Endothelial cell of umbilical vein (primary cell): ENCODE results near the gene TRIM56.

Experiments
- EZH2 ChIP-seq: IDR thresholded peaks from 2 replicates; pipeline ENCODE4 v1.6.1; 2012; ENCODE audit warnings: borderline replicate concordance, low read depth, mild to moderate bottlenecking, moderate library complexity, low read length, inconsistent platforms; ENCODE audit not compliant: severe bottlenecking
- POLR2A ChIP-seq: IDR thresholded peaks from 2 replicates; pipeline ENCODE4 v1.6.1; 2012; ENCODE audit warnings: low read depth, mild to moderate bottlenecking, control low read depth, low read length
- TF ChIP-seq, protein P1 (sequence below), 2 donors: IDR thresholded peaks; 1 replicate in 1 of 2; 2 replicates in 1 of 2; pipeline ENCODE4 v1.5.1; 2011; ENCODE audit warnings: low read length in 2 of 2, mild to moderate bottlenecking in 2 of 2, moderate library complexity in 2 of 2, control low read depth in 1 of 2, inconsistent platforms in 1 of 2, low read depth in 1 of 2; ENCODE audit not compliant: insufficient read depth in 1 of 2; ENCODE audit errors: extremely low read depth in 1 of 2

DNA sequence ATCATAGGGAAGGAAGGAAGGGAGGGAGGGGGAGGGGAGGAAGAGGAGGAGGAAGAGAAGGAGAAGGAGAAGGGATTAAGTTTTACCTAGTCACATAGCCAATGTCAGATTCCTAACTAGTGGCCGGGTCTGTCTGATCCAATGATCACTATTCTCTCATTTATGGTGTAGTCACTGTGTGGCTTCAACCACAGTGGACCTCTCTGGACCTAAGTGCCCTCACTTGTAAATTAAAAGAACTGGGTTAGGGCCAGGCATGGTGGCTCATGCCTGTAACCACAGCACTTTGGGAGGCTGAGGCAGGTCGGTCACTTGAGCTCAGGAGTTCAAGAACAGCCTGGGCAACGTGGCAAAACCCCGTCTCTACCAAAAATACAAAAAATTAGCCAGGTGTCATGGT is 35.0 kb downstream of the TRIM56 start:
- TF ChIP-seq, protein P1, sequence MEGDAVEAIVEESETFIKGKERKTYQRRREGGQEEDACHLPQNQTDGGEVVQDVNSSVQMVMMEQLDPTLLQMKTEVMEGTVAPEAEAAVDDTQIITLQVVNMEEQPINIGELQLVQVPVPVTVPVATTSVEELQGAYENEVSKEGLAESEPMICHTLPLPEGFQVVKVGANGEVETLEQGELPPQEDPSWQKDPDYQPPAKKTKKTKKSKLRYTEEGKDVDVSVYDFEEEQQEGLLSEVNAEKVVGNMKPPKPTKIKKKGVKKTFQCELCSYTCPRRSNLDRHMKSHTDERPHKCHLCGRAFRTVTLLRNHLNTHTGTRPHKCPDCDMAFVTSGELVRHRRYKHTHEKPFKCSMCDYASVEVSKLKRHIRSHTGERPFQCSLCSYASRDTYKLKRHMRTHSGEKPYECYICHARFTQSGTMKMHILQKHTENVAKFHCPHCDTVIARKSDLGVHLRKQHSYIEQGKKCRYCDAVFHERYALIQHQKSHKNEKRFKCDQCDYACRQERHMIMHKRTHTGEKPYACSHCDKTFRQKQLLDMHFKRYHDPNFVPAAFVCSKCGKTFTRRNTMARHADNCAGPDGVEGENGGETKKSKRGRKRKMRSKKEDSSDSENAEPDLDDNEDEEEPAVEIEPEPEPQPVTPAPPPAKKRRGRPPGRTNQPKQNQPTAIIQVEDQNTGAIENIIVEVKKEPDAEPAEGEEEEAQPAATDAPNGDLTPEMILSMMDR (IDR thresholded peaks at IDR 0.05; ENCODE audit: extremely low read depth in 1 of 2, insufficient read depth in 1 of 2, low read depth in 1 of 2, low read length in 2 of 2): no peak
- TF ChIP-seq EZH2 (no peak), POLR2A (no peak)
